ENCODE data around the gene GHR. TPM values are rescaled to one million over a fixed set of nuclear protein-coding genes. Genes with fewer than 3 reads are reported as not detected.

Gene GHR
- total and polyA plus RNA-seq, 2 of the 8 experiments (the other 6 are each of a cell fraction or from before 2014, with no cell fraction given) = 0.15 to 0.19 TPM

GRCh38 chr5:42650084-42650483 lies 226.8 kb downstream of the GHR start:
- Histone ChIP-seq H2BK15ac (ENCODE audit: low read length) (no peak overlapping the region), H2BK12ac (ENCODE audit: low read depth, low read length) (no peak overlapping the region), H3K4me1 (replicated peaks in 1 of 4; ENCODE audit: control insufficient read depth in 3 of 4, insufficient read depth in 4 of 4, low read length in 3 of 4) (no peaks in the 10 kb centered on the region), H3K79me2 (ENCODE audit: control insufficient read depth in 1 of 2, insufficient read depth in 2 of 2, low read length in 2 of 2) (no peaks in the 10 kb centered on the region), H3K18ac (ENCODE audit: extremely low read depth, low read length) (no peak overlapping the region), H3K27me3 (replicated peaks in 1 of 4; ENCODE audit: control insufficient read depth in 3 of 4, extremely low read depth in 1 of 4, insufficient read depth in 3 of 4, low read length in 3 of 4) (no peaks in the 10 kb centered on the region), H3K23me2 (ENCODE audit: low read depth, low read length) (no peaks in the 10 kb centered on the region), H2BK5ac (ENCODE audit: low read depth, low read length) (no peak overlapping the region), H2AK5ac (ENCODE audit: low read depth, low read length) (no peak overlapping the region), H4K20me1 (replicated peaks in 1 of 2; ENCODE audit: control insufficient read depth in 1 of 2, insufficient read depth in 2 of 2, low read length in 2 of 2) (no peaks in the 10 kb centered on the region), H3K36me3 (ENCODE audit: control insufficient read depth in 2 of 4, insufficient read depth in 4 of 4, low read length in 3 of 4) (no peaks in the 10 kb centered on the region), H3K4ac (replicated peaks; ENCODE audit: insufficient read length, low read depth, low read length) (no peak overlapping the region), H2BK120ac (replicated peaks; ENCODE audit: low read depth, low read length) (no peak overlapping the region), H3K56ac (replicated peaks; ENCODE audit: insufficient read length, low read depth, low read length) (no peak overlapping the region), H3K4me2 (ENCODE audit: insufficient read depth in 1 of 2, low read depth in 2 of 2, low read length in 2 of 2) (no peak overlapping the region), H2AFZ (ENCODE audit: low read length) (no peak overlapping the region), H3K9me3 (ENCODE audit: insufficient read depth in 2 of 2, low read depth in 1 of 2, low read length in 1 of 2) (no peaks in the 10 kb centered on the region), H3K27ac (ENCODE audit: low read depth, low read length) (no peak overlapping the region), H3K23ac (ENCODE audit: insufficient read length) (no peak overlapping the region), H3K9ac (replicated peaks in 1 of 4; ENCODE audit: extremely low read depth in 1 of 4, low read depth in 3 of 4, low read length in 3 of 4) (no peak overlapping the region), H4K91ac (replicated peaks; ENCODE audit: insufficient read length, low read length) (no peak overlapping the region), H4K8ac (ENCODE audit: extremely low read depth, insufficient read depth, low read length) (no peak overlapping the region), H3K4me3 (ENCODE audit: extremely low read depth in 1 of 4, insufficient read depth in 2 of 4, low read depth in 3 of 4, low read length in 4 of 4) (no peak overlapping the region), H2BK20ac (ENCODE audit: low read length) (no peak overlapping the region), H3K14ac (ENCODE audit: insufficient read length) (no peak overlapping the region), H3K79me1 (ENCODE audit: low read depth, low read length) (no peaks in the 10 kb centered on the region), H4K5ac (ENCODE audit: insufficient read length, low read depth, low read length) (no peak overlapping the region)
- TF ChIP-seq CBX5 (IDR thresholded peaks at IDR 0.05; ENCODE audit: low read depth, low read length) (no peak), ZNF274 (IDR thresholded peaks at IDR 0.05; ENCODE audit: borderline replicate concordance, extremely low read depth, low read length) (no peak), KDM1A (IDR thresholded peaks at IDR 0.05; ENCODE audit: borderline replicate concordance, low read length) (no peak), GABPA (IDR thresholded peaks at IDR 0.05; ENCODE audit: borderline replicate concordance, insufficient read depth, low read length) (no peak), SIRT6 (IDR thresholded peaks at IDR 0.05; ENCODE audit: low read length) (no peak), NANOG (IDR thresholded peaks at IDR 0.05; ENCODE audit: insufficient read depth, low read depth, low read length, poor library complexity, severe bottlenecking) (no peak), TBP (IDR thresholded peaks at IDR 0.05; ENCODE audit: low read depth, low read length) (no peak), MAFK (IDR thresholded peaks at IDR 0.05; ENCODE audit: low read depth, low read length) (no peak), RXRA (IDR thresholded peaks at IDR 0.05; ENCODE audit: insufficient read depth, low read depth, low read length) (no peak), POLR2A (IDR thresholded peaks at IDR 0.05; ENCODE audit: control extremely low read depth in 1 of 2, low read depth in 2 of 2, low read length in 2 of 2) (no peak)
- TF ChIP-seq, protein P1, sequence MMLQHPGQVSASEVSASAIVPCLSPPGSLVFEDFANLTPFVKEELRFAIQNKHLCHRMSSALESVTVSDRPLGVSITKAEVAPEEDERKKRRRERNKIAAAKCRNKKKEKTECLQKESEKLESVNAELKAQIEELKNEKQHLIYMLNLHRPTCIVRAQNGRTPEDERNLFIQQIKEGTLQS (IDR thresholded peaks at IDR 0.05; ENCODE audit: insufficient read depth, low read depth, low read length) = no peak
- TF ChIP-seq, protein P2, sequence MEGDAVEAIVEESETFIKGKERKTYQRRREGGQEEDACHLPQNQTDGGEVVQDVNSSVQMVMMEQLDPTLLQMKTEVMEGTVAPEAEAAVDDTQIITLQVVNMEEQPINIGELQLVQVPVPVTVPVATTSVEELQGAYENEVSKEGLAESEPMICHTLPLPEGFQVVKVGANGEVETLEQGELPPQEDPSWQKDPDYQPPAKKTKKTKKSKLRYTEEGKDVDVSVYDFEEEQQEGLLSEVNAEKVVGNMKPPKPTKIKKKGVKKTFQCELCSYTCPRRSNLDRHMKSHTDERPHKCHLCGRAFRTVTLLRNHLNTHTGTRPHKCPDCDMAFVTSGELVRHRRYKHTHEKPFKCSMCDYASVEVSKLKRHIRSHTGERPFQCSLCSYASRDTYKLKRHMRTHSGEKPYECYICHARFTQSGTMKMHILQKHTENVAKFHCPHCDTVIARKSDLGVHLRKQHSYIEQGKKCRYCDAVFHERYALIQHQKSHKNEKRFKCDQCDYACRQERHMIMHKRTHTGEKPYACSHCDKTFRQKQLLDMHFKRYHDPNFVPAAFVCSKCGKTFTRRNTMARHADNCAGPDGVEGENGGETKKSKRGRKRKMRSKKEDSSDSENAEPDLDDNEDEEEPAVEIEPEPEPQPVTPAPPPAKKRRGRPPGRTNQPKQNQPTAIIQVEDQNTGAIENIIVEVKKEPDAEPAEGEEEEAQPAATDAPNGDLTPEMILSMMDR (IDR thresholded peaks at IDR 0.05; ENCODE audit: control extremely low read depth in 1 of 3, insufficient read depth in 1 of 3, low read depth in 1 of 3, low read length in 3 of 3) = no peak
- ChIA-PET POLR2A (ENCODE audit: partially characterized antibody) (no interaction called here), CTCF (ENCODE audit: partially characterized antibody) (interaction anchor here (0.6 kb wide), 1 partner anchor 135 kb away, joined by 3 read pairs; no protein-coding TSS in a partner anchor)
- WGBS, 2 experiments (ENCODE audit: extremely low coverage in 1 of 2, insufficient coverage in 1 of 2, insufficient read length in 1 of 2, insufficient replicate concordance in 2 of 2, low coverage in 1 of 2, low lambda C conversion rate in 2 of 2, missing lambda C conversion rate in 1 of 2) = 94% methylated on average over 3 of the region's 3 CpGs; no CpG with 5 or more reads in 1 of the 2 experiments
- FAIRE-seq = no peak
- no peak for DNase-seq (ENCODE audit: low read depth in 1 of 2, low spot score in 2 of 2)

Measured in H1 (cell line).